RWPE2 (cell line): ENCODE results near the gene GIMAP1.
A peak's percentile ranks its signal among the peaks of the same experiment; 100 is the strongest.
"Not testable (repeated sequence)": the region's sequence is repeated elsewhere in the genome, so short reads cannot be mapped to it uniquely, and the experiment has no call there.

Experiments used
- ATAC-seq: fragments of 200-7000 bp; cut with Tn5 transposase; 3 replicates; pipeline ENCODE4 v1.9.1; 2021; ENCODE audit warnings: low read depth
- DNase-seq: peaks from one replicate; pipeline ENCODE4 v3.0.0-alpha.2; 2020; ENCODE audit warnings: low spot score
- H3K27ac ChIP-seq: fragments of 450-650 bp; 2 replicates; pipeline ENCODE4 v1.5.1; 2017; ENCODE audit warnings: mild to moderate bottlenecking; ENCODE audit not compliant: poor library complexity, severe bottlenecking
- H3K27me3 ChIP-seq: fragments of 250-450 bp; sonication (Bioruptor Pico); 2 replicates; pipeline ENCODE4 v1.5.1; 2021; ENCODE audit warnings: mild to moderate bottlenecking, moderate library complexity; ENCODE audit not compliant: insufficient read depth, poor library complexity, severe bottlenecking
- H3K36me3 ChIP-seq: fragments of 250-450 bp; sonication (Bioruptor Pico); 2 replicates; pipeline ENCODE4 v1.5.1; 2020; ENCODE audit warnings: low read depth, mild to moderate bottlenecking, moderate library complexity
- H3K4me1 ChIP-seq: fragments of 250-450 bp; sonication (Bioruptor Pico); 2 replicates; pipeline ENCODE4 v1.5.1; 2021; ENCODE audit warnings: mild to moderate bottlenecking, moderate library complexity; ENCODE audit not compliant: insufficient read depth, poor library complexity, severe bottlenecking
- H3K4me3 ChIP-seq: fragments of 250-450 bp; sonication (Bioruptor Pico); 2 replicates; pipeline ENCODE4 v1.5.1; 2021; ENCODE audit warnings: mild to moderate bottlenecking, moderate library complexity; ENCODE audit not compliant: severe bottlenecking
- H3K9me3 ChIP-seq: fragments of 250-450 bp; sonication (Bioruptor Pico); 2 replicates; pipeline ENCODE4 v1.5.1; 2021; ENCODE audit warnings: mild to moderate bottlenecking, moderate library complexity; ENCODE audit not compliant: severe bottlenecking
- CTCF ChIP-seq: fragments of 450-650 bp; IDR thresholded peaks from one replicate; pipeline ENCODE4 v1.5.1; 2017; ENCODE audit warnings: mild to moderate bottlenecking, moderate library complexity; ENCODE audit not compliant: poor library complexity, severe bottlenecking

The GIMAP1 gene

DNA sequence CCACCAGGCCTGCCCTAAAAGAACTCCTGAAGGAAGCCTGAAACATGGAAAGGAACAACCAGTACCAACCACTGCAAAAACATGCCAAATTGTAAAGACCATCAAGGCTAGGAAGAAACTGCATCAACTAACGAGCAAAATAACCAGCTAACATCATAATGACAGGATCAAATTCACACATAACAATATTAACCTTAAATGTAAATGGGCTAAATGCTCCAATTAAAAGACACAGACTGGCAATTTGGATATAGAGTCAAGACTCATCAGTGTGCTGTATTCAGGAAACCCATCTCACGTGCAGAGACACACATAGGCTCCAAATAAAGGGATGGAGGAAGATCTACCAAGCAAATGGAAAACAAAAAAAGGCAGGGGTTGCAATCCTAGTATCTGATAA lies 36.0 kb upstream of the GIMAP1 start:
- H3K27me3 ChIP-seq, H3K4me3 ChIP-seq, ATAC-seq, H3K36me3 ChIP-seq, DNase-seq, H3K4me1 ChIP-seq, H3K9me3 ChIP-seq, H3K27ac ChIP-seq: not testable (repeated sequence)

- Histone ChIP-seq H3K27ac (no peak within 1 kb of the TSS), H3K4me1 (no peaks in the 10 kb centered on the region), H3K36me3 (no peaks in the 10 kb centered on the region), H3K27me3 (no peaks in the 10 kb centered on the region), H3K4me3 (peak within 1 kb of the TSS; percentile 28), H3K9me3 (no peaks in the 10 kb centered on the region)
- TF ChIP-seq CTCF, result no peak
- ATAC-seq (peak; percentile 85), DNase-seq (no peak)
Measured at GRCh38 chr7:150685219-150686029, 31.0 kb upstream of the GIMAP1 start, which contains the start of gene GIMAP2. GIMAP2 (plus strand) TSS chr7:150685706; CDS start chr7:150687060, 1,354 bp downstream.

- no peak for DNase-seq
- Histone ChIP-seq H3K27me3 (no peaks in the 10 kb centered on the region), H3K9me3 (no peaks in the 10 kb centered on the region), H3K36me3 (no peaks in the 10 kb centered on the region), H3K27ac (no peak overlapping the region), H3K4me3 (peak overlapping the region; percentile 28), H3K4me1 (no peaks in the 10 kb centered on the region)
- ATAC-seq, result peak; percentile 65
- no peak for TF ChIP-seq CTCF
Measured at GRCh38 chr7:150686030-150686631, 30.3 kb upstream of the GIMAP1 start.

- Histone ChIP-seq H3K9me3 (no peaks in the 10 kb centered on the region), H3K4me3 (no peak overlapping the region), H3K4me1 (no peaks in the 10 kb centered on the region), H3K27ac (no peak overlapping the region), H3K27me3 (no peaks in the 10 kb centered on the region), H3K36me3 (no peaks in the 10 kb centered on the region)
- no peak for TF ChIP-seq CTCF
- DNase-seq, result no peak
- no peak for ATAC-seq
Measured at GRCh38 chr7:150688630-150689029, 27.8 kb upstream of the GIMAP1 start.

DNA sequence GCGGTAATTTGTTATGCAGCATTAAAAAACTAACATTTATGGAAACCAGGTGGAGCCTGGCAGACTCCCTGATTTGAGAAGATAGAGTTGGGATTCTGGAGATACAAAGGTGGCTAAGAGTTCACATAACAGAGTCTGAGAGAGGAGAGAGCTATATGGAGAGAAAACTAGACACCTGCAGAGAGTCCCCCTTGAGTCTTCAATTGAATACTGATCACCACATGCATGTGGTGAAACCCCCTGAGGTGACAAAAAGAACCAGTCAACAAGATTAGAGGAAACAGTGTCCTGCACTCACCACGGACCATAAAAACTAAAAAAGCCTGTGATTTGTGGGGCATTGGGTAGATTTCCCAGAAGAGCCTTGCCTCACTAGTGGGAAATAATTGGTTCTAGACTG lies 20.8 kb upstream of the GIMAP1 start:
- Histone ChIP-seq H3K9me3 (no peaks in the 10 kb centered on the region), H3K4me3 (no peak overlapping the region), H3K27me3 (no peaks in the 10 kb centered on the region), H3K4me1 (no peaks in the 10 kb centered on the region), H3K27ac (no peak overlapping the region), H3K36me3 (no peaks in the 10 kb centered on the region)
- ATAC-seq (no peak), DNase-seq (no peak)
- no peak for TF ChIP-seq CTCF
